SH-SY5Y (cell line): Measurements from ENCODE around the gene JAM3.

ENCODE experiments used
- GATA2 ChIP-seq: IDR thresholded peaks from 2 replicates; pipeline ENCODE4 v1.6.1; 2011; ENCODE audit warnings: mild to moderate bottlenecking, low read depth, low read length
- GATA3 ChIP-seq: IDR thresholded peaks from 2 replicates; pipeline ENCODE4 v1.6.1; 2011; ENCODE audit warnings: low read depth, mild to moderate bottlenecking, low read length, moderate library complexity

The JAM3 gene

GRCh38 chr11:134199531-134199930 is 130.7 kb downstream of the JAM3 start:
- TF ChIP-seq GATA2 (no peak), GATA3 (no peak)

GRCh38 chr11:134200688-134201087 is 131.8 kb downstream of the JAM3 start:
- TF ChIP-seq GATA3 (no peak), GATA2 (no peak)
